Renal cortex interstitium (tissue), 11 donors: Measurements from ENCODE around the gene SULT4A1. TPM values are rescaled to one million over a fixed set of nuclear protein-coding genes. Genes with fewer than 3 reads are reported as not detected.

ENCODE experiments used
- DNase-seq, 11 donors: peaks; one replicate each; pipeline ENCODE4 v3.0.0-alpha.2; 2013; ENCODE audit warnings: low read depth in 9 of 11, low spot score in 4 of 11; ENCODE audit errors: extremely low read depth in 1 of 11
- polyA plus RNA-seq, 3 donors: library from polyadenylated mRNA; unstranded; fragments of 120-200 nt; gene quantifications; one replicate each; pipeline ENCODE4 v1.2.1, GENCODE V29; 2013; ENCODE audit not compliant: insufficient read length in 3 of 3

SULT4A1 gene
- polyA plus RNA-seq, 3 donors: 2.9 to 5.6 (median 3.2) TPM

DNA sequence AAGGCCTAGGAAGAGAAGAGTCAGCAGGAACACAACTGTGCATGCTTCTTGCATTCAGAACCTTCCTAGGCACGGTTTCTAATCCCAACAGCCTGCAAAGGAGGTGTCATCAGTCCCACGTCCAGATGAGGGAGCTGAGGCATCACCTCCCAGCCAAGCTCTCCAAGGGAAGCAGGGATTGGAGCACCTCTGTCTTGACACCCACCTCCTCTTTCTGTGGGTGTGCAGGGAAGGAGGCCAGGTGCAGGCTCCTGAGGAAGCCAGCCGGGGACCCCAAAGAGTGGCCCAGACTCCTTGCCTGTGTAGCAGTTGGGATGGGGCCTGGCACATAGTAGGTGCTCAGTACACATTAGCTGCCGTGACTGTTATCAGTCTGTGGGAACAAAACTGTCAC lies 27.5 kb upstream of the SULT4A1 start:
- DNase-seq: no peak

- DNase-seq: no peak
Observed at GRCh38 chr22:43889201-43889859, 27.0 kb upstream of the SULT4A1 start.

GRCh38 chr22:43888740-43889139 lies 26.4 kb upstream of the SULT4A1 start:
- DNase-seq: no peak

DNA sequence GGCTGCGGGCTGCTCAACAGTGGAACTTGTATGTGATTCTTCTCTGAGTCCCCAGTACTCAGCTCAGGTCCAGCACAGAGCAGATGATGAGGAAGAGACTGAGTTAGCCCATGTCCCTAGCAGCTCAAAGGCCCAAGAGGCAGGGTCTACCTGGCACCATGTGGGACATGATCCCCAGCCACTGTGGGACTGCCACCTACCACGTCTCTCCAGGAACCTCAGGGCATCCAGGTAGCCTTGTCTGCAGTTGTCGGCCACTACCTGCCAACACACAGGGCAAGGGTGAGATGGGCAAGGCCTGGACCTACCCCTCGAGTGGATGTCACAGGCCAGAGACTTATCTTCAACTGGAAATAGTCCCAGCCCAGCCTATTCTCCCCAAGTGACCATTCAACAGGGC lies 25.1 kb upstream of the SULT4A1 start:
- no peak for DNase-seq

GRCh38 chr22:43886231-43886630 lies 23.9 kb upstream of the SULT4A1 start:
- no peak for DNase-seq

- DNase-seq: no peak
Observed at GRCh38 chr22:43885786-43886185, 23.5 kb upstream of the SULT4A1 start.

DNA sequence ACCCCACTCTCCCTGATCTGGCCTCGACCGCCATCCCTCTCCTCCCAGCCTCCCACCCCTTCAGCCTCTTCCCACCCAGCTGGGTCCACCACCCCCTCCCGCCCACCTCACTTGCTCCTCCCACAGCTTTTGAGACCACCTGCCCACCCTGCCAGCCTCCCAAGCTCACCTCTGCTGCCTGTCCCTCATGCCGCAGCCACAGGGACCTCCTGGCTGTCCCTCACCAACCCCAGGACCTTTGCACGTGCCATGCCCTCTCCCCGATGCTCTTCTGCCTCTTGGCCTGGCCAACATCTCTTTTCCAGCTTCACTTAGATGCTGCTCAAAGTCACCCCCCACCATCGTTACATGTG lies 23.0 kb upstream of the SULT4A1 start:
- no peak for DNase-seq

DNA sequence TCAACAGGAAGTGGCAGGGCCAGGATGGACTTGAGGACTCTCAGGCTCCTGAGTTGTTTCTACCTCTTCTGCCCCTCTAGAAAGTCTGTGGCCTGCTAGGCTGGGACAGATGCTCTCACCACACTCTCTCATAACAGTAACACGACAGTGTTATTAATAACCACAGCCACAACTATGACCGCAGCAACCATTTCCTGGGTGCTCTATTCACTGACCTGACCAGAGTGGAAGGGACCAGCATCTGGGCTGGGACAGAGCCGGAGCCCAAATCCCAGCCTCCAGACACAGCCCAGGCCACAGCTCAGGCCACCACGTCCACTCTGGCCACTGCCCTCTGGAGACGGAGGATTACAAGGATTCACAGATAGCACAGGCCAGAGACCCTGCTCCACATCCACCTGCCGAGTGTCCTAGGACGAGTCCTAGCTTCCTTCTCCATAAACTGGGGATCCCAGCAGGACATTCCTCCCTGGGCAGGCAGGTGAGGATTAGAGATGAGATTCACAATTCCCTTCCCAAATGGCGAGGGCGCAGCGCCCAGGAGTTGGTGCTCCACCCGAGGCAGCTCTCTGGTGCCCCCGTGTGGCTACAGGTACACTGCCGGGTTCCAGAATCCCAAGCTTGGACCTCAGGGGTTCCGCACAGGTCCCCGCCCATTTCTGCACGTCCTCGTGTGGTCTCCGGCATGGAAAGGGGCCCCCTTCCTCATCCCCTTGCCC lies 22.4 kb upstream of the SULT4A1 start:
- no peak for DNase-seq

- DNase-seq: no peak
Observed at GRCh38 chr22:43883719-43884415, 21.6 kb upstream of the SULT4A1 start.

DNA sequence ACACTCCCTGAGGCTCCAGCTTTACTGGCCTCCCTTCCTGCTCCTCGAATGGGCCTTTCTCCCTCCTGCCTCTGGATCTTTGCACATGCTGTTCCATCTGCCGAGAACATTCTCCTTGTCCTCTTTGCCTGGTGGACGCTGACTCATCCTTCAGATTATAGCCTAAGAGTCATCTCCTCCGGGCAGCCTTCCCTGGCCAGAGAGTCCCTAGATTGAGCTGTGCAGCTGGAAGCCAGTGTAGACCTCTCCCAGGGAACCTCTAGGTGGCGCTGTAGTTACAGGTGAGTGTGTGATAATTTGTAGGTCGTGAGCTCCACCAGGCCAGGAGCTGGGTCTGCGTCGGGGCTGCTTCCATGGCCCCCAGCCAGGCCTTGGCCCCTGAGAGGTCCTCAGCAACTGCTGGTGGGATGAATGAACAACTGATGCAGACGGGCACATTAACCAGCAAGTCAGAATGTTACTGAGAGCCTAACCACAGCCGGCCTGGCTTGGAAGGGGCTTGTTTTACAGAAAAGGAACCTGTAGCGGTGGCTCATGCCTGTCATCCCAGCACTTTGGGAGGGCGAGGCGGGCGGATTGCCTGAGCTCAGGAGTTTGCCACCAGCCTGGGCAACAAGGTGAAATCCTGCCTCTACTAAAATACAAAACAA lies 20.8 kb upstream of the SULT4A1 start:
- peak in 5 of 11 donors; percentile 19 to 61 (median 51) for DNase-seq

- no peak for DNase-seq
Observed at GRCh38 chr22:43882122-43882767, 19.9 kb upstream of the SULT4A1 start.

GRCh38 chr22:43881091-43882061 lies 19.1 kb upstream of the SULT4A1 start:
- no peak for DNase-seq

GRCh38 chr22:43880541-43880991 lies 18.3 kb upstream of the SULT4A1 start:
- no peak for DNase-seq

DNA sequence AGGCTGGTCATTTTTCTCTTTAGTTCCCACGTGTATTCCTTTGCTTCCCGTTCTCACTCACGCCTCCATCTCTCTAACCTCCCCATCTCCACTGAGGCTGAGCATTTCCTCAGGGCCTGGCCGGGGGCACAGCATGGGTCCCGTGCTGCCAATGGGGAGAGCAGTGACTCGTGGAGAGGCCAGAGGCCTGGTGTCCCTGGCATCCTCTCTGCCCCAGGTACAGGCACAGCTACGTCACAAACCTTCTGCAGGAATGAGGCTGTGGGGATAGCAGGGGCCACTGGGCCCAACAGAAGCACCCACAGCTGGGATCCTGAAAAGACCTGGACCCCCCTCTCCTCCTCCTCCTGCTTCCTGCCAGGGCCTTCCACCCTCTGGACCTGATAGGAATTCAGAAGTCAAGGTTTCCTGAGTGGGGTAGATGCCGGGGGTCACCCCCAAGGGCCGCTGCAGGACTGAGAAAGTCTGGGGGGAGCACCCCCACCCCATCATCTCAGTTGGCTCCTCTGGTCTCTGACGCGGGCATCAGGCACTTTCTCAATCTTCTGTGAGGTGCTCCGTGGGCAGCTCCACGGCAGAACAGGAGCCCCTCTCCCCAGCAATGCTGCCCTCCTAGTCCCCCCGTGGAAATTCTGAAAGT lies 17.7 kb upstream of the SULT4A1 start:
- no peak for DNase-seq

DNA sequence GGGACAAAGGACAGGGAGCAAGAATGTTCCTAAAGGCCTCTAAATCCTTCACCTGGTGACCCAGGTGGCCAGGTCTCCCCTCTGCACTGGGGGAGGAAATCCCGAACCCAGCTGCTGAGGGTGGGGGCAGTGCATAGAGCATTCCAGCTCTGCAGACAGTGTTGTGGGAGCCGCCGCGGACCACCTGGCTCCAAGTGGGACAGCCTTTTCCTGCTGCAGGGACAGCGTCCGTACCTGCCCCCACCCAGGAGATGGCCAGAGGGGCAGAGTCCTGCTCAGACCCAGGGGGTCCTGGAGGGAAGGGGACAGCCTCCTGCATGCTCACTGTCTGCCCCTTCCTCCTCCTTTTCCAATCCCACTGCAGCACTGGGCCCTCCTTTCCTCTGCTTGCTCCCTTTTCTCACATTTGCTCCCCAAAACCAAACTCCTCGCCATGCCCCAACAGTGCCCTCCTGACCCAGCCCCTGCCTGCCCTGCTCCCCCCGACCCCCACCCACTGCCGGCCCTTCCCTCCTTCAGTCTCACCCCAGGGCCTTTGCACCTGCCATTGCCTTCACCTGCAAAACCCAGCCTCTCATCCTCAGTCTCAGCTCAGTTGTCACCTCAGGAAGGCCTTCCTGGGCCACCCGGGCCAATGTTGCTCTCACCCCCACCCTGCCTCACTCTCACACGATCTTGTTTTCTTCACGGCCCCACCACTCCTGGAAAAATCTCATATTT lies 16.7 kb upstream of the SULT4A1 start:
- DNase-seq: no peak

- no peak for DNase-seq
Observed at GRCh38 chr22:43878079-43878795, 15.9 kb upstream of the SULT4A1 start.
